Psoas muscle (tissue), 8 donors: Measurements from ENCODE around the gene TUBA4B. TPM values are rescaled to one million over a fixed set of nuclear protein-coding genes. Genes with fewer than 3 reads are reported as not detected.
A peak's percentile ranks its signal among the peaks of the same experiment; 100 is the strongest.

ENCODE experiments used
- ATAC-seq, 4 donors: fragments of 200-7000 bp; cut with Tn5 transposase; one replicate each; pipeline ENCODE4 v1.9.1; 2020; ENCODE audit warnings: moderate library complexity in 3 of 4, mild to moderate bottlenecking in 2 of 4
- DNase-seq, 2 donors: peaks; one replicate each; pipeline ENCODE4 v3.0.0-alpha.2; 2020
- H3K27ac ChIP-seq: fragments of 200-600 bp; one replicate; pipeline ENCODE4 v1.8.0; 2022
- H3K27me3 ChIP-seq, 3 donors: fragments of 200-600 bp in 1 of 3; one replicate each; pipeline versions ENCODE4 v1.6.1 to v1.8.0; 2013 to 2022; ENCODE audit warnings: low read length in 2 of 3, mild to moderate bottlenecking in 2 of 3, moderate library complexity in 1 of 3; ENCODE audit not compliant: insufficient read depth in 3 of 3
- H3K36me3 ChIP-seq, 2 donors: fragments of 200-600 bp in 1 of 2; one replicate each; pipeline versions ENCODE4 v1.6.1 to v1.8.0; 2013 to 2022; ENCODE audit warnings: low read depth in 1 of 2, mild to moderate bottlenecking in 1 of 2, moderate library complexity in 1 of 2; ENCODE audit not compliant: insufficient read depth in 1 of 2
- H3K4me1 ChIP-seq: fragments of 200-600 bp; one replicate; pipeline ENCODE4 v1.8.0; 2022
- H3K4me3 ChIP-seq: fragments of 200-600 bp; one replicate; pipeline ENCODE4 v1.8.0; 2022; ENCODE audit warnings: mild to moderate bottlenecking
- H3K9me3 ChIP-seq: fragments of 200-600 bp; one replicate; pipeline ENCODE4 v1.8.0; 2022
- WGBS, 3 donors: extraction: QIAGEN DNeasy Blood & Tissue Kit; methylation state at CpG; one replicate each; pipeline versions ENCODE4 v1.1.6 to v1.1.7; 2013; 5-methylcytosine and 5-hydroxymethylcytosine counted together
- intact Hi-C, 2 donors: fragments of 100-400 bp; cut with DNase I; formaldehyde crosslinking; loops; one replicate each; pipeline versions ENCODE4 v1.11.0 to v1.14.2; 2022
- polyA plus RNA-seq, 3 donors: library from polyadenylated mRNA; stranded (reverse); fragments of 200-250 nt; gene quantifications; one replicate each; pipeline ENCODE4 v1.2.3, GENCODE V29; 2013
- total RNA-seq, 4 donors: library from RNA; stranded (reverse); fragmentation: NEBNext Ultra II Directional in 2 of 4; extraction: Animal tissue kit (Norgen Biotek cat#: 25700) in 2 of 4; gene quantifications; one replicate each; pipeline versions ENCODE4 v1.2.1 to v1.2.4, GENCODE V29; 2021 to 2023
- TF ChIP-seq, protein P1 (sequence below): fragments of 200-600 bp; IDR thresholded peaks from one replicate; pipeline ENCODE4 v1.8.0; 2022; ENCODE audit warnings: antibody characterized with exemption
- donor health status: healthy with polysubstance abuse.
- donor health status: DM: no; HTN: no; CAD: no; lungs with moderate emphysema.
- donor health status: Bipolar disorder and iron deficiency.
- donor health status: healthy.
- donor health status: DM: yes; HTN: yes; CAD: no.
- donor health status: DM: no; HTN: no; CAD: no.
- donor health status: DM: no; HTN: no; CAD: no.
- donor health status: DM: yes; HTN: yes; CAD: no.

TUBA4B gene
- total and polyA plus RNA-seq, 7 donors: 0.06 TPM; not detected in 6

- Histone ChIP-seq H3K4me1 (peaks cover 24% of the 10 kb centered on the region), H3K36me3 (peaks cover 6 to 75% of the 10 kb centered on the region in 2 donors), H3K9me3 (no peaks in the 10 kb centered on the region), H3K4me3 (peak overlapping the region; percentile 69), H3K27me3 (no peaks in the 10 kb centered on the region), H3K27ac (peak overlapping the region; percentile 92)
- intact Hi-C loops: loop anchor here in 1 of 2 donors (5.0 kb wide), 1 partner anchor 39 kb away; the partner anchor contains the start of genes CNPPD1 and RETREG2
- DNase-seq (no peak), ATAC-seq (no peak)
- TF ChIP-seq, protein P1, sequence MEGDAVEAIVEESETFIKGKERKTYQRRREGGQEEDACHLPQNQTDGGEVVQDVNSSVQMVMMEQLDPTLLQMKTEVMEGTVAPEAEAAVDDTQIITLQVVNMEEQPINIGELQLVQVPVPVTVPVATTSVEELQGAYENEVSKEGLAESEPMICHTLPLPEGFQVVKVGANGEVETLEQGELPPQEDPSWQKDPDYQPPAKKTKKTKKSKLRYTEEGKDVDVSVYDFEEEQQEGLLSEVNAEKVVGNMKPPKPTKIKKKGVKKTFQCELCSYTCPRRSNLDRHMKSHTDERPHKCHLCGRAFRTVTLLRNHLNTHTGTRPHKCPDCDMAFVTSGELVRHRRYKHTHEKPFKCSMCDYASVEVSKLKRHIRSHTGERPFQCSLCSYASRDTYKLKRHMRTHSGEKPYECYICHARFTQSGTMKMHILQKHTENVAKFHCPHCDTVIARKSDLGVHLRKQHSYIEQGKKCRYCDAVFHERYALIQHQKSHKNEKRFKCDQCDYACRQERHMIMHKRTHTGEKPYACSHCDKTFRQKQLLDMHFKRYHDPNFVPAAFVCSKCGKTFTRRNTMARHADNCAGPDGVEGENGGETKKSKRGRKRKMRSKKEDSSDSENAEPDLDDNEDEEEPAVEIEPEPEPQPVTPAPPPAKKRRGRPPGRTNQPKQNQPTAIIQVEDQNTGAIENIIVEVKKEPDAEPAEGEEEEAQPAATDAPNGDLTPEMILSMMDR: no peak
- 84 to 91% (median 86%) methylated on average over 6 of the region's 6 CpGs for WGBS, 3 donors
Observed at GRCh38 chr2:219216535-219216915, 36.5 kb upstream of the TUBA4B start.

GRCh38 chr2:219218217-219218731 lies 34.8 kb upstream of the TUBA4B start:
- intact Hi-C loops: loop anchor here in 1 of 2 donors (5.0 kb wide), 1 partner anchor 41 kb away; the partner anchor contains the start of genes CNPPD1 and RETREG2
- TF ChIP-seq, protein P1: no peak
- DNase-seq (peak; percentile 75 to 88), ATAC-seq (peak; percentile 65 to 78 (median 73))
- Histone ChIP-seq H3K4me3 (peak overlapping the region; percentile 69), H3K9me3 (no peaks in the 10 kb centered on the region), H3K36me3 (peaks cover 6 to 76% of the 10 kb centered on the region in 2 donors), H3K27ac (peak overlapping the region; percentile 92), H3K27me3 (no peaks in the 10 kb centered on the region), H3K4me1 (peaks cover 24% of the 10 kb centered on the region)
- 0 to 1% (median 1%) methylated on average over 32 to 37 of the region's 37 CpGs for whole genome bisulfite sequencing, 3 donors

DNA sequence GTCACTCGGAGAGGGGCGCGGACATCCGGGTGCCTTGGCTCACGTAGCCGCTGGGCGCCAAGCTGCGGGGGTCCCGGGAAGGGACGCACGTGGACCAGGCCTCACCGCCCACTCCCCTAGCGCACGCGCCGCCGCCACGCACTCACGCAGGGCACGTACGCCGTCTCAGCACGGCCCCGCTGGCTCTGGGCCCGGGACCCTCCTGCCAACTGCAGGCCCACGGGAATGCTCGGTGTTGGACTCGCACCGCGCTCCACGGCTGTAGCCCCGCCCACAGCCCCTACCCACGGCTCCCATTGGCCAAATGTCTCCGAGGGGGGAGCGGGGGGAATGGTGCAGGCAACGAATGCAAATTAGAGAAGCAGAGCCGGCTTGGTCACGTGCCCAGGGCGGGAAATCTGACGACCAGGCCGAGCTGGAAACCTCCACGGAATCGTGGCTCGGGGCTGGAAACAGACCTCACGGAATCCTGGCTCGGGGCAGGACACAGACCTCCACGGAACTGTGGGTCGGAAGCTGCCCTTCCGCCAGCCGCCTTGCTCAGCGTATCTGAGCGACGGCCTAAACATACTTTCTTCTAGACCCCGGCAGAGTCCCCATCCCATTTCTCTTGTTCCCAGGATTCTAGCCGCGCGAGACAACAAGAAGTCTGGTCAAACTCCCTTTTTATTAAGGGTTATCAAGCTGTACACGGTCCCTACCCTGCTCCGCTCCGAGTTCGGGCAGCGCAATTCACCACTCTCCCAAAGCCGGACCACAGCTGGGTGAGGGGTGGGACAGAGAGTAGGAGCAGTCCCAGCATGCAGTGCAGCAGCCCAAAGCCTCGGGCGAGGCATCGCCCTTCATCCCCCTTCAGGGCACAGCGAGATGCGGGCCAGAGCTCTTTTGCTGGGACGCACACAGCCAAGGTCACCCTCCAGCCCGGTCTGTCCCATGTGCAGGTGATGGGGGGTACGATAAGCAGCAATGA lies 34.0 kb upstream of the TUBA4B start, which contains the start of gene ABCB6:
ABCB6 (minus strand) TSS at position 227 of the 970 bp plus-strand sequence. CDS start 285 bp downstream, outside the sequence.
- Histone ChIP-seq H3K4me1 (peaks cover 24% of the 10 kb centered on the region), H3K27ac (peak within 1 kb of the TSS; percentile 92), H3K4me3 (peak within 1 kb of the TSS; percentile 69), H3K9me3 (no peaks in the 10 kb centered on the region), H3K36me3 (peaks cover 6 to 76% of the 10 kb centered on the region in 2 donors), H3K27me3 (no peaks in the 10 kb centered on the region)
- 5 to 8% (median 6%) methylated on average over 61 to 71 of the region's 71 CpGs for WGBS, 3 donors
- ATAC-seq (peak; percentile 87 to 88 (median 87)), DNase-seq (peak; percentile 99)
- intact Hi-C loops: loop anchor here in 1 of 2 donors (5.0 kb wide), 1 partner anchor 42 kb away; the partner anchor contains the start of genes CNPPD1 and RETREG2
- TF ChIP-seq, protein P1: no peak

DNA sequence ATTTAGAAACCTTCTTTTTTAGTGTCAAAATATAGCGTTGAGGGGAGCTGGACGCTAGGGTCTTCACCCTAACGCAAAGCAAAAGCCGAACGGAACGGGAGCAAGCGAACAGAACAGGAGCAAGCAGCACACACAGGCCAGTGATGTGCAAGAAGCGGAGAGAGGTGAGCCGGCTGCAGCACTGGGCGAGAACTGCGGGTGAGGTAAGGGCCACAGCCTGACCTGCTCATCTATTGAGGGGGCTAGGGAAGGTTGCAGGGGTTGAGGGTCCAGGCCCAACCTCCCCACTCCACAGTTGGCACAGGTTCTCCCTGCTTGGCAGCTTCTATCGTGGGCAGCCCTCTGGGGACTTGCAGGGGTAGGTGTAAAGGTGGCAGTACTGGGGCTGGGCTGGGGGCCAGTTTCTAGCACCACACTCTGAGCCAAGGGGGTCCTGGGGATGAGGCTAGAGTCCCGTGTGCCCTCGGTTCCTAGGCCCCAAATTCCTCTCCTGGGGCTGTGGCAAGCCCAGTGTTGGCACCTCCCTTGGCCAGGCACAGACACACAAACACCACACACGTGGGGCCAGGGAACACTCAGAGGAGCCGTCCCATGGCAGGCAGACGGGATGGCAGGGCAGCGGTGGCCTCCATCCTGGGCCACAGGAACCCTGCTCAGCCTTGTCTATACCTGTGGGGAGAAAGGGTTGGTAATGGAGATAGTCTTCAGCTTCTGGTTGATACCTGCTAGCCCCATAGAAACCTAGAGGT lies 33.1 kb upstream of the TUBA4B start:
- DNase-seq (no peak), ATAC-seq (no peak)
- Histone ChIP-seq H3K27ac (peak overlapping the region; percentile 92), H3K4me1 (peaks cover 24% of the 10 kb centered on the region), H3K9me3 (no peaks in the 10 kb centered on the region), H3K36me3 (peaks cover 6 to 76% of the 10 kb centered on the region in 2 donors), H3K4me3 (peak overlapping the region; percentile 69), H3K27me3 (no peaks in the 10 kb centered on the region)
- TF ChIP-seq, protein P1: no peak
- intact Hi-C loops: loop anchor here in 1 of 2 donors (5.0 kb wide), 1 partner anchor 43 kb away; the partner anchor contains the start of genes CNPPD1 and RETREG2
- WGBS, 3 donors: 84 to 85% (median 85%) methylated on average over 18 of the region's 18 CpGs
